MM.1S (cell line): ENCODE measurements around the gene MS4A8.

Experiments
- DNase-seq: peaks from one replicate; pipeline ENCODE4 v3.0.0-alpha.2; 2015
- H2AFZ ChIP-seq: fragments of 300-600 bp; sonication (generic); 2 replicates; pipeline ENCODE4 v1.6.0; 2016; ENCODE audit warnings: antibody characterized with exemption, low read length
- H3F3A ChIP-seq: fragments of 300-600 bp; sonication (generic); 2 replicates; pipeline ENCODE4 v1.6.1; 2016; ENCODE audit warnings: mild to moderate bottlenecking, antibody characterized with exemption, low read length, moderate library complexity, mixed read lengths; ENCODE audit not compliant: insufficient read depth
- H3K27ac ChIP-seq: fragments of 300-600 bp; sonication (generic); 2 replicates; pipeline ENCODE4 v1.5.1; 2016; ENCODE audit warnings: mild to moderate bottlenecking, low read length
- H3K27me3 ChIP-seq: fragments of 300-600 bp; sonication (generic); replicated peaks from 2 replicates; pipeline ENCODE4 v1.6.0; 2016; ENCODE audit warnings: low read length; ENCODE audit not compliant: insufficient read depth
- H3K36me3 ChIP-seq: fragments of 300-600 bp; sonication (generic); replicated peaks from 2 replicates; pipeline ENCODE4 v1.6.1; 2016; ENCODE audit warnings: mild to moderate bottlenecking, low read length, mixed read lengths; ENCODE audit not compliant: insufficient read depth
- H3K4me1 ChIP-seq: fragments of 300-600 bp; sonication (generic); 2 replicates; pipeline ENCODE4 v1.6.1; 2016; ENCODE audit warnings: low read length, mixed read lengths
- H3K4me2 ChIP-seq: fragments of 300-600 bp; sonication (generic); 2 replicates; pipeline ENCODE4 v1.6.0; 2016; ENCODE audit warnings: low read depth, low read length
- H3K4me3 ChIP-seq: fragments of 300-600 bp; sonication (generic); 2 replicates; pipeline ENCODE4 v1.5.1; 2016; ENCODE audit warnings: low read length, mixed read lengths
- H3K79me2 ChIP-seq: fragments of 300-600 bp; sonication (generic); 2 replicates; pipeline ENCODE4 v1.6.1; 2016; ENCODE audit warnings: mixed run types, low read length, mixed read lengths
- H3K9ac ChIP-seq: fragments of 300-600 bp; sonication (generic); 2 replicates; pipeline ENCODE4 v1.6.1; 2016; ENCODE audit warnings: low read length, mixed read lengths
- H3K9me2 ChIP-seq: fragments of 300-600 bp; sonication (generic); replicated peaks from 2 replicates; pipeline ENCODE4 v1.6.1; 2016; ENCODE audit warnings: mild to moderate bottlenecking, low read length, mixed read lengths; ENCODE audit not compliant: insufficient read depth
- H3K9me3 ChIP-seq: fragments of 300-600 bp; sonication (generic); replicated peaks from 2 replicates; pipeline ENCODE4 v1.6.1; 2016; ENCODE audit warnings: mild to moderate bottlenecking, low read length, mixed read lengths; ENCODE audit not compliant: insufficient read depth
- H4K20me1 ChIP-seq: fragments of 300-600 bp; sonication (generic); 2 replicates; pipeline ENCODE4 v1.6.1; 2016; ENCODE audit warnings: mild to moderate bottlenecking, low read length, moderate library complexity, mixed read lengths; ENCODE audit not compliant: insufficient read depth
- CTCF ChIP-seq: fragments of 300-600 bp; sonication (generic); IDR thresholded peaks from 2 replicates; pipeline ENCODE4 v1.5.1; 2016; ENCODE audit warnings: antibody characterized with exemption, low read length, mixed read lengths
- EZH2 ChIP-seq: fragments of 300-600 bp; sonication (generic); optimal IDR thresholded peaks from 2 replicates; pipeline ENCODE3; 2017; ENCODE audit warnings: low read depth, mild to moderate bottlenecking, antibody characterized with exemption, low read length, mixed read lengths
- EZH2phosphoT487 ChIP-seq: fragments of 300-600 bp; sonication (generic); IDR thresholded peaks from 2 replicates; pipeline ENCODE4 v1.6.1; 2018; ENCODE audit warnings: antibody characterized with exemption, low read length

Gene MS4A8, protein sequence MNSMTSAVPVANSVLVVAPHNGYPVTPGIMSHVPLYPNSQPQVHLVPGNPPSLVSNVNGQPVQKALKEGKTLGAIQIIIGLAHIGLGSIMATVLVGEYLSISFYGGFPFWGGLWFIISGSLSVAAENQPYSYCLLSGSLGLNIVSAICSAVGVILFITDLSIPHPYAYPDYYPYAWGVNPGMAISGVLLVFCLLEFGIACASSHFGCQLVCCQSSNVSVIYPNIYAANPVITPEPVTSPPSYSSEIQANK

GRCh38 chr11:60699284-60699691 lies at the start of gene MS4A8:
TSS of gene MS4A8 (plus strand) at chr11:60699612. CDS start at chr11:60700861, 1,249 bp downstream.
- Histone ChIP-seq H3K4me2 (no peak within 1 kb of the TSS), H3K9me3 (no peaks in the 10 kb centered on the region), H3K4me1 (no peaks in the 10 kb centered on the region), H3K27me3 (no peaks in the 10 kb centered on the region), H3K36me3 (no peaks in the 10 kb centered on the region), H4K20me1 (no peaks in the 10 kb centered on the region), H2AFZ (no peak within 1 kb of the TSS), H3K79me2 (no peaks in the 10 kb centered on the region), H3F3A (no peaks in the 10 kb centered on the region), H3K9me2 (no peaks in the 10 kb centered on the region), H3K27ac (no peak within 1 kb of the TSS), H3K4me3 (no peak within 1 kb of the TSS), H3K9ac (no peak within 1 kb of the TSS)
- no peak for TF ChIP-seq EZH2
- TF ChIP-seq CTCF = no peak
- no peak for TF ChIP-seq EZH2phosphoT487
- DNase-seq = no peak

DNA sequence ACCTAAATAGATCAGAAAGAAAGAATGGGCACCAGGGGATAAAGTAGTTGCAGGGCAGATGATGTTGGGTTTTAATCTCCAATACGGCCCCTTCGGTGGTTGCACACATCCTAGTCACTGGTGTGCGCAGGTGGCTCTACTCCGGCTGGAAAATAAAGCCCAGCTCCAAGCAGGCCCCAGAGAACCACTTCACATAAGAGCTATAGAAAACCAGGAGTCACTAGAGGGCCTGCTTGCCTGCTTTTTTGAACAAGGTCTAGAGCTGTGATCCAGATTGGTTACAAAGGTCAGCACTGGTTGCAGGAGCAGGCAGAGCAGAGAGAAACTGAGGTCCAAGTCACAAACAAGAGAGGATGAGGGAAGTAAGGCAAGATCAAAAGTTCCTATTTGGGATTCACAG lies 41.5 kb upstream of the MS4A8 start:
- Histone ChIP-seq H3K27me3 (no peaks in the 10 kb centered on the region), H3K9me2 (no peaks in the 10 kb centered on the region), H3F3A (no peaks in the 10 kb centered on the region), H3K4me2 (no peak overlapping the region), H2AFZ (no peak overlapping the region), H3K79me2 (no peaks in the 10 kb centered on the region), H3K36me3 (no peaks in the 10 kb centered on the region), H4K20me1 (no peaks in the 10 kb centered on the region), H3K4me3 (no peak overlapping the region), H3K27ac (no peak overlapping the region), H3K4me1 (no peaks in the 10 kb centered on the region), H3K9ac (no peak overlapping the region), H3K9me3 (no peaks in the 10 kb centered on the region)
- DNase-seq = no peak
- TF ChIP-seq EZH2 (no peak), CTCF (no peak), EZH2phosphoT487 (no peak)

- Histone ChIP-seq H3K36me3 (no peaks in the 10 kb centered on the region), H2AFZ (no peak overlapping the region), H3F3A (no peaks in the 10 kb centered on the region), H4K20me1 (no peaks in the 10 kb centered on the region), H3K9me3 (no peaks in the 10 kb centered on the region), H3K4me2 (no peak overlapping the region), H3K79me2 (no peaks in the 10 kb centered on the region), H3K4me3 (no peak overlapping the region), H3K27me3 (no peaks in the 10 kb centered on the region), H3K9ac (no peak overlapping the region), H3K4me1 (no peaks in the 10 kb centered on the region), H3K27ac (no peak overlapping the region), H3K9me2 (no peaks in the 10 kb centered on the region)
- DNase-seq = no peak
- no peak for TF ChIP-seq EZH2phosphoT487
- no peak for TF ChIP-seq CTCF
These were observed 41.0 kb upstream of the MS4A8 start for GRCh38 chr11:60658409-60658808.
